Erythroblast (primary cell): ENCODE measurements around the gene RSPH9.

Experiments used
- GATA1 ChIP-seq: IDR thresholded peaks from 2 replicates; pipeline ENCODE4 v1.6.1; 2011; ENCODE audit warnings: low read depth, mild to moderate bottlenecking, control low read depth, low read length, moderate library complexity
- POLR2A ChIP-seq: IDR thresholded peaks from 2 replicates; pipeline ENCODE4 v1.6.1; 2011; ENCODE audit warnings: mild to moderate bottlenecking, low read length

- TF ChIP-seq POLR2A (no peak), GATA1 (no peak)
Measured at GRCh38 chr6:43667245-43668150, 22.7 kb downstream of the RSPH9 start.
